GM12878 (cell line): Measurements from ENCODE around the gene ZNF655. TPM values are rescaled to one million over a fixed set of nuclear protein-coding genes. Genes with fewer than 3 reads are reported as not detected.

Experiments used
- ATAC-seq: fragments of 200-7000 bp; cut with Tn5 transposase; 3 replicates; pipeline ENCODE4 v1.9.1; 2020; ENCODE audit warnings: mild to moderate bottlenecking, moderate library complexity
- BruUV-seq: library from RNA; stranded (reverse); fragments of 400-500 nt; replicated peaks from 2 replicates; lab custom pipeline; 2021; lab: Mats Ljungman, UMichigan
- CTCF ChIA-PET: fragments of 300-600 bp; sonication (Branson Sonifier 250); formaldehyde crosslinking; extraction: SDS; loops from one replicate; lab custom pipeline; 2021; ENCODE audit warnings: inconsistent platforms; lab: Yijun Ruan, JAX
- POLR2A ChIA-PET: fragments of 350-600 bp; formaldehyde crosslinking; extraction: SDS; loops from one replicate; lab custom pipeline; 2021; ENCODE audit warnings: inconsistent platforms; lab: Charles Lee
- RAD21 ChIA-PET: fragments of 300-600 bp; sonication (Branson Sonifier 250); formaldehyde crosslinking; loops from one replicate; lab custom pipeline; 2023; ENCODE audit warnings: antibody characterized with exemption; ENCODE audit not compliant: unreplicated experiment; lab: Charles Lee
- SMC1A ChIA-PET: fragments of 300-600 bp; sonication (Branson Sonifier 250); formaldehyde crosslinking; loops from one replicate; lab custom pipeline; 2023; ENCODE audit not compliant: unreplicated experiment, uncharacterized antibody; lab: Charles Lee
- DNase-seq: peaks from one replicate; pipeline ENCODE4 v3.0.0-alpha.2; 2011; ENCODE audit warnings: low read depth, low spot score
- FAIRE-seq: peaks from 3 replicates; lab custom pipeline; 2011; peaks lifted over from hg19 to GRCh38; lab: Jason Lieb, UNC
- H2AFZ ChIP-seq: 2 replicates; pipeline ENCODE4 v1.6.0; 2011; ENCODE audit warnings: low read depth, low read length, control low read depth; ENCODE audit not compliant: control insufficient read depth
- H3K27ac ChIP-seq: 2 replicates; pipeline ENCODE4 v1.5.1; 2011; ENCODE audit warnings: control low read depth; ENCODE audit not compliant: control insufficient read depth, insufficient read depth
- H3K27me3 ChIP-seq, 2 experiments: replicated peaks in 1 of 2; 2 replicates each; pipeline versions ENCODE4 v1.6.0 to v1.6.1; 2011; ENCODE audit warnings: low read length in 1 of 2; ENCODE audit not compliant: control insufficient read depth in 2 of 2, insufficient read depth in 2 of 2
- H3K36me3 ChIP-seq, 2 experiments: 2 replicates each; pipeline ENCODE4 v1.5.1; 2011; ENCODE audit warnings: low read length in 1 of 2; ENCODE audit not compliant: control insufficient read depth in 2 of 2, insufficient read depth in 2 of 2
- H3K4me1 ChIP-seq: 2 replicates; pipeline ENCODE4 v1.6.1; 2011; ENCODE audit warnings: mild to moderate bottlenecking, low read length, moderate library complexity, mixed read lengths; ENCODE audit not compliant: control insufficient read depth, insufficient read depth
- H3K4me2 ChIP-seq: 2 replicates; pipeline ENCODE4 v1.6.0; 2011; ENCODE audit warnings: control low read depth; ENCODE audit not compliant: control insufficient read depth, insufficient read depth
- H3K4me3 ChIP-seq: fragments of 200-600 bp; sonication (generic); 2 replicates; pipeline ENCODE4 v1.5.1; 2016
- H3K79me2 ChIP-seq: 2 replicates; pipeline ENCODE4 v1.6.0; 2011; ENCODE audit warnings: low read length; ENCODE audit not compliant: control insufficient read depth, insufficient read depth
- H3K9ac ChIP-seq: 2 replicates; pipeline ENCODE4 v1.8.0; 2011; ENCODE audit warnings: low read length, control low read depth, mixed read lengths; ENCODE audit not compliant: control insufficient read depth, insufficient read depth
- H3K9me3 ChIP-seq: replicated peaks from 3 replicates; pipeline ENCODE4 v1.5.1; 2011; ENCODE audit warnings: mild to moderate bottlenecking, low read length; ENCODE audit not compliant: control insufficient read depth, insufficient read depth
- H4K20me1 ChIP-seq: 2 replicates; pipeline ENCODE4 v1.6.0; 2011; ENCODE audit not compliant: control insufficient read depth, insufficient read depth
- BCLAF1 ChIP-seq: fragments of 450-650 bp; IDR thresholded peaks from 2 replicates; pipeline ENCODE4 v1.6.1; 2017; ENCODE audit warnings: antibody characterized with exemption, mild to moderate bottlenecking, moderate library complexity
- CBFB ChIP-seq: IDR thresholded peaks from 2 replicates; pipeline ENCODE4 v1.6.1; 2016; ENCODE audit warnings: antibody characterized with exemption, low read depth
- CHD1 ChIP-seq: IDR thresholded peaks from 2 replicates; pipeline ENCODE4 v1.6.1; 2012; ENCODE audit warnings: low read depth, low read length, improper control_type of control experiment
- CTCF ChIP-seq, 3 experiments: IDR thresholded peaks in 2 of 3; conservative IDR thresholded peaks in 1 of 3; 2 replicates each; pipeline ENCODE4 v1.5.1; 2011; ENCODE audit warnings: low read depth in 3 of 3, low read length in 3 of 3, mild to moderate bottlenecking in 3 of 3, control low read depth in 2 of 3, moderate library complexity in 2 of 3, inconsistent platforms in 1 of 3, mixed read lengths in 1 of 3; ENCODE audit not compliant: control insufficient read depth in 2 of 3, insufficient read depth in 1 of 3; ENCODE audit errors: extremely low read depth in 1 of 3
- CUX1 ChIP-seq: IDR thresholded peaks from 2 replicates; pipeline ENCODE4 v1.6.1; 2012; ENCODE audit warnings: improper control_type of control experiment, low read depth, low read length; ENCODE audit not compliant: insufficient replicate concordance
- JUNB ChIP-seq: IDR thresholded peaks from 2 replicates; pipeline ENCODE4 v1.6.1; 2016; ENCODE audit warnings: antibody characterized with exemption, mild to moderate bottlenecking
- KAT2A ChIP-seq: conservative IDR thresholded peaks from 2 replicates; pipeline ENCODE4 v1.6.1; 2011; ENCODE audit warnings: low read depth, low read length; ENCODE audit not compliant: control insufficient read depth
- NFXL1 ChIP-seq: fragments of 450-650 bp; IDR thresholded peaks from 2 replicates; pipeline ENCODE4 v1.6.1; 2017; ENCODE audit warnings: antibody characterized with exemption, mild to moderate bottlenecking, borderline replicate concordance
- SRF ChIP-seq, 2 experiments: IDR thresholded peaks; 2 replicates each; pipeline ENCODE4 v1.6.1; 2011; ENCODE audit warnings: low read depth in 2 of 2, low read length in 2 of 2, mild to moderate bottlenecking in 1 of 2, moderate library complexity in 1 of 2
- STAT3 ChIP-seq: IDR thresholded peaks from 2 replicates; pipeline ENCODE4 v1.6.1; 2011; ENCODE audit warnings: low read depth, low read length, improper control_type of control experiment
- TCF7 ChIP-seq: IDR thresholded peaks from 2 replicates; pipeline ENCODE4 v1.6.1; 2014; ENCODE audit warnings: antibody characterized with exemption, borderline replicate concordance
- YY1 ChIP-seq: IDR thresholded peaks from 2 replicates; pipeline ENCODE4 v1.6.1; 2011; ENCODE audit warnings: low read depth, mild to moderate bottlenecking, low read length
- ZNF207 ChIP-seq: fragments of 450-650 bp; IDR thresholded peaks from 2 replicates; pipeline ENCODE4 v1.6.1; 2014; ENCODE audit warnings: antibody characterized with exemption, mild to moderate bottlenecking, borderline replicate concordance
- WGBS: methylation state at CpG from one replicate; pipeline ENCODE4 v1.1.6; 2016; ENCODE audit warnings: low lambda C conversion rate; ENCODE audit not compliant: insufficient replicate concordance, insufficient coverage; ENCODE audit errors: missing lambda C conversion rate; 5-methylcytosine and 5-hydroxymethylcytosine counted together
- in situ Hi-C: fragments of 300-500 bp; cut with MboI; formaldehyde crosslinking; loops from 9 replicates; pipeline ENCODE4 v1.14.3; 2018; ENCODE audit warnings: mixed read lengths
- intact Hi-C: fragments of 100-400 bp; cut with micrococcal nuclease; formaldehyde crosslinking; loops from one replicate; pipeline ENCODE4 v1.14.2; 2022; ENCODE audit not compliant: unreplicated experiment
- polyA plus RNA-seq, 11 experiments: library from polyadenylated mRNA; depleted of rRNA in 4 of 11; unstranded in 6 of 11; stranded (reverse) in 5 of 11; fragments of >200 nt; fragmentation: Nextera tagmentation in 4 of 11; fragmentation: Illumina TruSeq in 1 of 11; extraction: Ambion mirVana in 4 of 11; extraction: Trizol in 1 of 11; gene quantifications; 1 replicate in 1 of 11; 2 replicates in 10 of 11; pipeline versions ENCODE4 v1.2.1 to v1.2.3, GENCODE V29; 2011 to 2016; ENCODE audit warnings: inconsistent platforms in 2 of 11, missing spikeins in 2 of 11, low read depth in 1 of 11
- total RNA-seq, 4 experiments: library from RNA; depleted of rRNA in 3 of 4; stranded (reverse); fragments of >200 nt in 3 of 4; fragmentation: Illumina TruSeq in 1 of 4; extraction: Trizol in 1 of 4; gene quantifications; 2 replicates each; pipeline versions ENCODE4 v1.2.1 to v1.2.3, GENCODE V29; 2013 to 2021

ZNF655 gene
- total and polyA plus RNA-seq, 10 of the 15 experiments (the other 5 are each of a cell fraction or from before 2014, with no cell fraction given) = 14.5 to 107 (median 52.8) TPM

GRCh38 chr7:99617192-99617781 lies 58.8 kb downstream of the ZNF655 start (continued):
- TF ChIP-seq ZNF207 (no peak), KAT2A (no peak), STAT3 (no peak), SRF (IDR thresholded peaks at IDR 0.05; ENCODE audit: low read depth in 2 of 2, low read length in 2 of 2) (no peak), NFXL1 (no peak), TCF7 (no peak), BCLAF1 (no peak), YY1 (no peak), JUNB (no peak)

GRCh38 chr7:99618726-99619125 lies 60.3 kb downstream of the ZNF655 start:
- in situ Hi-C loops (no loop called here), intact Hi-C loops (loop anchor here (10.0 kb wide), 1 partner anchor 154 kb away; the partner anchor contains the start of gene ATP5MF)
- Histone ChIP-seq H3K79me2 (peaks cover 18% of the 10 kb centered on the region), H3K4me3 (no peak overlapping the region), H3K9ac (no peak overlapping the region), H3K36me3 (peaks cover 14 to 36% of the 10 kb centered on the region in 2 experiments), H3K27ac (no peak overlapping the region), H3K4me2 (no peak overlapping the region), H2AFZ (no peak overlapping the region), H4K20me1 (no peaks in the 10 kb centered on the region), H3K27me3 (no peaks in the 10 kb centered on the region), H3K9me3 (peaks cover 2% of the 10 kb centered on the region; the same call in 1 of the 3 replicates), H3K4me1 (peaks cover 2% of the 10 kb centered on the region; the same call in 1 of the 2 replicates)
- DNase-seq = no peak
- no peak for ATAC-seq
- 98% methylated on average over 3 of the region's 3 CpGs for WGBS
- SMC1A ChIA-PET = no interaction called here
- FAIRE-seq = no peak
- POLR2A ChIA-PET = no interaction called here
- no TSS peak for BruUV-seq
- RAD21 ChIA-PET = no interaction called here
- CTCF ChIA-PET = no interaction called here
- TF ChIP-seq CHD1 = no peak
- TF ChIP-seq CTCF (IDR thresholded peaks at IDR 0.05 in 2 of 3, conservative IDR thresholded peaks at IDR 0.05 in 1 of 3; ENCODE audit: control insufficient read depth in 2 of 3, extremely low read depth in 1 of 3, insufficient read depth in 1 of 3, low read depth in 3 of 3, low read length in 3 of 3) = no peak
- no peak for TF ChIP-seq CBFB
- no peak for TF ChIP-seq CUX1
